Transverse colon (tissue), 4 donors: ENCODE results near the gene ECEL1. TPM values are rescaled to one million over a fixed set of nuclear protein-coding genes. Genes with fewer than 3 reads are reported as not detected.

ENCODE experiments used
- DNase-seq: peaks from one replicate; pipeline ENCODE4 v3.0.0-alpha.2; 2019
- H3K27ac ChIP-seq, 4 donors: fragments of 200-600 bp; sonication (generic); 2 replicates each; pipeline ENCODE4 v1.5.1; 2016 to 2018; ENCODE audit warnings: inconsistent platforms in 4 of 4
- H3K27me3 ChIP-seq: fragments of 200-600 bp; sonication (generic); 2 replicates; pipeline ENCODE4 v1.5.1; 2017; ENCODE audit warnings: inconsistent platforms
- H3K36me3 ChIP-seq, 4 donors: fragments of 200-600 bp; sonication (generic); 2 replicates each; pipeline ENCODE4 v1.5.1; 2017 to 2019; ENCODE audit warnings: inconsistent platforms in 4 of 4
- H3K4me1 ChIP-seq, 4 donors: fragments of 200-600 bp; sonication (generic); 2 replicates each; pipeline ENCODE4 v1.5.1; 2017 to 2020; ENCODE audit warnings: inconsistent platforms in 4 of 4
- H3K4me3 ChIP-seq, 4 donors: fragments of 200-600 bp; sonication (generic); 1 replicate in 1 of 4; 2 replicates in 3 of 4; pipeline versions ENCODE4 v1.5.1 to v1.6.1; 2017 to 2019; ENCODE audit warnings: inconsistent platforms in 4 of 4
- H3K9me3 ChIP-seq, 2 donors: fragments of 200-600 bp; sonication (generic); 2 replicates each; pipeline ENCODE4 v1.5.1; 2017 to 2019; ENCODE audit warnings: inconsistent platforms in 2 of 2
- CTCF ChIP-seq, 5 experiments: fragments of 200-600 bp in 3 of 5; fragments of 450-650 bp in 2 of 5; sonication (generic) in 3 of 5; IDR thresholded peaks; 1 replicate in 2 of 5; 2 replicates in 3 of 5; pipeline ENCODE4 v1.5.1; 2016 to 2017; ENCODE audit warnings: antibody characterized with exemption in 5 of 5, inconsistent platforms in 3 of 5, mild to moderate bottlenecking in 2 of 5, moderate library complexity in 1 of 5
- EP300 ChIP-seq: sonication (generic); formaldehyde crosslinking; IDR thresholded peaks from one replicate; pipeline ENCODE4 v1.6.1; 2017; ENCODE audit warnings: antibody characterized with exemption, low read depth
- POLR2A ChIP-seq: fragments of 450-650 bp; IDR thresholded peaks from one replicate; pipeline ENCODE4 v1.6.1; 2016; ENCODE audit warnings: antibody characterized with exemption, mild to moderate bottlenecking, moderate library complexity
- POLR2AphosphoS5 ChIP-seq, 3 donors: sonication (generic); formaldehyde crosslinking; IDR thresholded peaks; one replicate each; pipeline ENCODE4 v1.6.1; 2016; ENCODE audit warnings: antibody characterized with exemption in 3 of 3
- WGBS, 2 donors: methylation state at CpG; one replicate each; pipeline ENCODE4 v1.1.5; 2018; ENCODE audit warnings: low coverage in 1 of 2; 5-methylcytosine and 5-hydroxymethylcytosine counted together
- in situ Hi-C, 4 donors: fragments of 200-750 bp; cut with MboI; loops; one replicate each; pipeline versions ENCODE4 v1.15.0 to v1.15.1; 2017; ENCODE audit warnings: low sequenced_read_pairs in 3 of 4, low pct_ligation_motif_present in 1 of 4, low pct_unique_long_range_greater_than_20kb in 1 of 4
- intact Hi-C: fragments of 100-400 bp; cut with DNase I; formaldehyde crosslinking; loops from one replicate; pipeline ENCODE4 v1.15.1; 2023; ENCODE audit warnings: low total_unique reads
- total RNA-seq, 4 donors: library from RNA; depleted of rRNA; stranded (reverse); fragments of >200 nt; gene quantifications; one replicate each; pipeline ENCODE4 v1.1.0, GENCODE V29; 2016

The ECEL1 gene
- total RNA-seq, 4 donors from 2014 or later = not detected

GRCh38 chr2:232483311-232483922 is 4.2 kb downstream of the ECEL1 start:
- no peak overlapping the region for H3K27ac ChIP-seq
- peaks cover 68% of the 10 kb centered on the region for H3K27me3 ChIP-seq
- in situ Hi-C loops = no loop called here
- TF ChIP-seq POLR2AphosphoS5 (IDR thresholded peaks at IDR 0.05) (no peak), CTCF (IDR thresholded peaks at IDR 0.05) (no peak)
- no peaks in the 10 kb centered on the region for H3K36me3 ChIP-seq
- peaks cover 0 to 17% (median 7%) of the 10 kb centered on the region in 4 donors for H3K4me1 ChIP-seq
- no peak for DNase-seq
- intact Hi-C loops = no loop called here
- 81 to 100% methylated on average over 1 to 10 of the region's 10 CpGs for WGBS, 2 donors
- no peak overlapping the region for H3K4me3 ChIP-seq
- no peaks in the 10 kb centered on the region for H3K9me3 ChIP-seq

- peaks cover 0 to 17% (median 7%) of the 10 kb centered on the region in 4 donors for H3K4me1 ChIP-seq
- intact Hi-C loops = no loop called here
- no peaks in the 10 kb centered on the region for H3K36me3 ChIP-seq
- TF ChIP-seq POLR2A = no peak
- in situ Hi-C loops = no loop called here
- DNase-seq = no peak
- H3K27ac ChIP-seq = no peak overlapping the region
- H3K9me3 ChIP-seq = no peaks in the 10 kb centered on the region
- H3K27me3 ChIP-seq = peaks cover 60% of the 10 kb centered on the region
- H3K4me3 ChIP-seq = no peak overlapping the region
- WGBS, 2 donors = 86% methylated on average over 29 of the region's 31 CpGs; no CpG with 5 or more reads in 1 of the 2 donors
Observed at GRCh38 chr2:232482301-232483238, 5.1 kb downstream of the ECEL1 start.

- intact Hi-C loops (no loop called here), in situ Hi-C loops (no loop called here)
- 85 to 100% methylated on average over 1 to 28 of the region's 29 CpGs for WGBS, 2 donors
- H3K27me3 ChIP-seq = peaks cover 49% of the 10 kb centered on the region
- peaks cover 0 to 7% (median 0%) of the 10 kb centered on the region in 4 donors for H3K4me1 ChIP-seq
- no peaks in the 10 kb centered on the region for H3K9me3 ChIP-seq
- no peak for DNase-seq
- TF ChIP-seq CTCF (IDR thresholded peaks at IDR 0.05) (no peak), EP300 (no peak), POLR2A (no peak), POLR2AphosphoS5 (IDR thresholded peaks at IDR 0.05) (no peak)
- H3K4me3 ChIP-seq = no peak overlapping the region
- H3K36me3 ChIP-seq = no peaks in the 10 kb centered on the region
- no peak overlapping the region for H3K27ac ChIP-seq
Observed at GRCh38 chr2:232481322-232482140, 6.1 kb downstream of the ECEL1 start.

DNA sequence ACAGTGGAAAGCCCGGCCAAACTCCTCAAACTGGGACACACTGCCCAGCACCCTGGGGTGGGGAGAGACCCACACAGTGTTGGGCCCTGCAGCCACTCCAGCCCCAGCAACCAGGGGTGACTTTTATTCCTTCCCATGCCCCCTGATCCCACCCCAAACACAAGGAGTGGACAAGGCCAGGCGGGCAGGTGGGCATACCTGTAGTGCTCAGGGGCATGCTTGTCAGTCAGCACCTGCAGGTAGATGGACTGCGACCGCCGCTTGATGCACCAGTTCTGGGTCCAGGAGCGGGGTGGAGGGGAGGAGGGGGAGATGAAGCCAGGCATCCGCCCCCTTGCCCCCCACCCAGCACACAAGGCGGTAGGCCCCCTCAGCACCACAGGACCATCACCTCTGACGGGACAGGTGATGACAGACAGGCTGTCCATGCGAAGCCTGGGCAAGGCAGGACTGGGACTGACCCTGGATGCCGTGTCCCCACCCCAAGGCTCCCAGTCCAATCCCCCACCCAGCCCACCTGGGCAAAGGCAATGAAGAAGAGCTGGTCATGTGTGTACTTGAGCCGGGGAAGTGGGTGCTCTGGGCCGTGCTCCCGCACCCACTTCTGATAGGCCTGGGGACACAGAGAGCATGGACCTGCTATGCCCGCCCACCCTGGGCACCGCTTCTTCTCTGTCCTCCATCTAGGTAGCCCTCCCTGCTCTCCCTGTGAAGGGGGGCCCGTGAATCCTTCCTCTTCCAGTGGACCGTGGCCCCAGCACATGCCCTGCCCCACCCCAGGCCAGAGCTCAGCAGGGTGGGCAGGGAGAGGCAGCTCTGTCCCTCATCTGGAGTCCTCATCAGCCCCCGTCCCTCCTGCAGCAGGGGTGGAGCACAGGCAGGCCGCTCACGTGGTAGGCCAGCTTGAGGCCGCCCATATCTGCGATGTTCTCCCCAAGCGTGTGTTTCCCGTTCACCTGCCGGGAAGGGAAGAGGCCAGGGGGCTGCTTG is 7.1 kb downstream of the ECEL1 start:
- intact Hi-C loops = no loop called here
- TF ChIP-seq POLR2A (no peak), EP300 (no peak), POLR2AphosphoS5 (IDR thresholded peaks at IDR 0.05) (no peak), CTCF (IDR thresholded peaks at IDR 0.05) (no peak)
- H3K36me3 ChIP-seq = no peaks in the 10 kb centered on the region
- no peak overlapping the region for H3K27ac ChIP-seq
- H3K9me3 ChIP-seq = no peaks in the 10 kb centered on the region
- no peaks in the 10 kb centered on the region for H3K4me1 ChIP-seq
- peaks cover 44% of the 10 kb centered on the region for H3K27me3 ChIP-seq
- DNase-seq = no peak
- in situ Hi-C loops = no loop called here
- H3K4me3 ChIP-seq = no peak overlapping the region
- 75% methylated on average over 24 of the region's 26 CpGs; no CpG with 5 or more reads in 1 of the 2 donors for WGBS, 2 donors
